CMK (cell line): ENCODE results near the gene DERA.
"Not testable (repeated sequence)": the region's sequence is repeated elsewhere in the genome, so short reads cannot be mapped to it uniquely, and the experiment has no call there.

Source experiments
- DNase-seq: peaks from one replicate; pipeline ENCODE4 v3.0.0-alpha.2; 2010; ENCODE audit warnings: low read depth

DERA gene

GRCh38 chr12:15966426-15966825, 55.3 kb downstream of the DERA start:
- DNase-seq, result no peak

GRCh38 chr12:15967053-15967452, 55.9 kb downstream of the DERA start:
- not testable (repeated sequence) for DNase-seq

- DNase-seq, result no peak
These were observed 60.1 kb downstream of the DERA start for GRCh38 chr12:15971211-15971610.

GRCh38 chr12:15972894-15973293, 61.8 kb downstream of the DERA start:
- DNase-seq, result no peak

- no peak for DNase-seq
These were observed 67.1 kb downstream of the DERA start for GRCh38 chr12:15977999-15978951.

GRCh38 chr12:15979096-15980092, 68.3 kb downstream of the DERA start:
- DNase-seq, result no peak

- DNase-seq, result no peak
These were observed 70.9 kb downstream of the DERA start for GRCh38 chr12:15982071-15982470.

- DNase-seq, result no peak
These were observed 71.3 kb downstream of the DERA start for GRCh38 chr12:15982471-15982870.

- DNase-seq, result no peak
These were observed 71.8 kb downstream of the DERA start for GRCh38 chr12:15982921-15983320.

GRCh38 chr12:15984097-15984800, 73.1 kb downstream of the DERA start:
- DNase-seq, result no peak

GRCh38 chr12:15984963-15985362, 73.8 kb downstream of the DERA start:
- DNase-seq, result no peak

GRCh38 chr12:15987696-15988095, 76.6 kb downstream of the DERA start:
- DNase-seq, result no peak

GRCh38 chr12:15988983-15989755, 78.0 kb downstream of the DERA start:
- no peak for DNase-seq

GRCh38 chr12:15995801-15996200, 84.7 kb downstream of the DERA start:
- no peak for DNase-seq

- no peak for DNase-seq
These were observed 85.1 kb downstream of the DERA start for GRCh38 chr12:15996254-15996653.

GRCh38 chr12:15996948-15997347, 85.8 kb downstream of the DERA start:
- no peak for DNase-seq

- no peak for DNase-seq
These were observed 86.8 kb downstream of the DERA start for GRCh38 chr12:15997910-15998309.

- DNase-seq, result no peak
These were observed 91.7 kb downstream of the DERA start for GRCh38 chr12:16002880-16003279.

- no peak for DNase-seq
These were observed 92.3 kb downstream of the DERA start for GRCh38 chr12:16003460-16003859.

- no peak for DNase-seq
These were observed 95.6 kb downstream of the DERA start for GRCh38 chr12:16006752-16007151.

GRCh38 chr12:16008421-16008824, 97.3 kb downstream of the DERA start:
- DNase-seq, result no peak
